ENCODE measurements around the gene SAYSD1. TPM values are rescaled to one million over a fixed set of nuclear protein-coding genes. Genes with fewer than 3 reads are reported as not detected.

Gene SAYSD1, protein sequence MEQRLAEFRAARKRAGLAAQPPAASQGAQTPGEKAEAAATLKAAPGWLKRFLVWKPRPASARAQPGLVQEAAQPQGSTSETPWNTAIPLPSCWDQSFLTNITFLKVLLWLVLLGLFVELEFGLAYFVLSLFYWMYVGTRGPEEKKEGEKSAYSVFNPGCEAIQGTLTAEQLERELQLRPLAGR
- total RNA-seq (2022; extraction: Qiagen RNA extraction): 6.0 to 6.8 TPM (median 6.1 TPM) in 5 replicates

DNA sequence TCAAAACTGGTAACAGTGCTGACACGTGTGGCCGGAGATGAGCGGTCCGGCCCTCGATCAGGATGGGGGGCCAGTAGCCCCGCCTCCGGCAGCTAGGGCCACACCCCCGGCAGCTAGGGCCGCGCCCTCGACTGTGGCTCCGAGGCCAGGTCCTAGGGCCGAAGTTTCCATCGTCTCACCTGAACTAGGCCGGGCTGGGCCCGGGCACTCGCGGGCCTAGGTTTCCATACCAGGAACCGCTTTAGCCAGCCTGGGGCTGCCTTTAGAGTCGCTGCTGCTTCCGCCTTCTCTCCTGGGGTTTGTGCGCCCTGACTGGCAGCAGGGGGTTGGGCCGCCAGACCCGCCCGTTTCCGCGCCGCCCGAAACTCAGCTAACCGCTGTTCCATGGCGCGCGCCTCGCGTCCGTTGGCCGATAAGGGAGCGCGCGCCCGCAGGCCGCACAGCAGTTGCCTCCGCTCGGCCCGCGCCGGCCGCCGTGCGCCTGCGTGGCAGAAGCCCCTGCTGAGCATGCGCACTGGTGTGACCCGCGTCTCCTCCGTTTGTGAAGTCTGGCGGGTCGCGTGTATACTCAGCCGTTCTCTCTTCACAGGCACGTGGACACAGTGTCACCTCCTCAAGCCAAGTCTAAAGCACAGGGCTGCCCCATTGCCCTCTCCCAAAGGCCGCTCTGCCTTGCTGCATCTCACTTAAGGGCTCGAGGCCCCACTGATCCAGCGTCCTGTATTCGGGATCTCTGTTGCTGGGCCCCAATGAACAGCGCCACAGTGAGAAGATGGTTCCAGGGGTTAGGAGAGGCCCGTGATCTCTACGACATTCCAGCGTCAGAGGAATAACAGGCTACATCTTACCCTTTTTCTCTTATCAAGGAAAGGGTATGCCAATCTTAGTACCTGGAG lies at the start of gene SAYSD1:
TSS of gene SAYSD1 (minus strand) at position 483 of the 896 bp plus-strand sequence. CDS start at position 386, 97 bp downstream.

Other genes starting within 250 kb of the SAYSD1 start
- gene GLP1R, start 66.4 kb downstream of the SAYSD1 start, total RNA-seq (2022; extraction: Qiagen RNA extraction): not detected in 5 replicates
- 0.91 to 1.6 TPM (median 1.2 TPM) in 5 replicates for gene KCNK5, start 114.3 kb upstream of the SAYSD1 start, total RNA-seq (2022; extraction: Qiagen RNA extraction)
- gene KCNK17, start 199.2 kb upstream of the SAYSD1 start, total RNA-seq (2022; extraction: Qiagen RNA extraction): not detected in 5 replicates
- not detected in 5 replicates for gene KCNK16, start 207.5 kb upstream of the SAYSD1 start, total RNA-seq (2022; extraction: Qiagen RNA extraction)